NCI-H2196 (cell line): Measurements from ENCODE around the gene SOX13.
"Not testable (repeated sequence)": the region's sequence is repeated elsewhere in the genome, so short reads cannot be mapped to it uniquely, and the experiment has no call there.

Experiments
- DNase-seq: peaks from one replicate; lab custom pipeline; 2025; ENCODE audit not compliant: unreplicated experiment; lab: John Stamatoyannopoulos, UW

SOX13 gene

DNA sequence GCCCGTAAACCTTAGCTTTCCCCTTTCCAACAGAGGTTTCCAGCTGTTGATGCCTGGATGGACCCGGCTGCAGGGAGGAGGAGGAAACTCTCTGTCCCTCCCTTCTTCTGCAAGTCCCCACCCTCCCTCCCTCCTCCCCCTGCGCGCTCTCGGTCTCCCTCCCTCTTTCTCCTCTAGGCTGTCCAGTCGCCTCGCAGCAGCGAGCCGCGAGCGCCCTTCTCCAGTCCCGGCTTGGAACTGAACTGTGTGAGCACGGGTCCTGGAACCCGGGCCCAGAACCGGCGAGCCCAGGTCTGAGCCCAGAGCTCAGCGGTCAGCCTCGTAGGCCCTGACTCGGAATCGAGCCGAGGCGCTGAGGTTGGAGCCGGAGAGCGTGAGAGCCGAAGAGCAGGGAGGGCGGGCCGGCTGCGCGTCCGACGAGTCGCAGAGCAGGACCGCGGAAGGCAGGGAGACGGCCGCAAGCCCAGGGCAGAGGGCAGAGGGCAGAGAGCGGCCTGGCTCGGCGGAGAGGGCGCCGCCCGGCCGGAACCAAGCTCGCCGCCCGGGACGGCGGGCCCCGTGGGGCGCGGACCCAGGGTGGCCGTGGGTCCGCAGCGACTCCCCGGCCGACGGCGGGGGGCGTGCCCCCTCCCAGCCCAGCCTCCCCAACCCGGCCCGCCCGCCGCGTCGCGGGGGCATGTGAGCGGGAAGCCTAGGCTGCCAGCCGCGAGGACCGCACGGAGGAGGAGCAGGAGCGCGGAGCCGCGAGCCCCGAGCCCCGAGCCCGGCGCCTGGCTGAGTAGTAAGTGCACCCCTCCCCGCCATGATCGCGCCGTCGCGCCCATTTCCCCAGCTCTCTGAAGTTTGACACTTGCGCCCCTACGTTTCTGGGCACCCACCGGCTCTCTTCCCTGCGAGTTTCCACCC, at the start of gene SOX13:
Gene SOX13, plus strand, starts transcription at position 185 of the 906 bp plus-strand sequence. CDS start 39,801 bp downstream, outside the sequence.
- DNase-seq, result peak; percentile 85

DNA sequence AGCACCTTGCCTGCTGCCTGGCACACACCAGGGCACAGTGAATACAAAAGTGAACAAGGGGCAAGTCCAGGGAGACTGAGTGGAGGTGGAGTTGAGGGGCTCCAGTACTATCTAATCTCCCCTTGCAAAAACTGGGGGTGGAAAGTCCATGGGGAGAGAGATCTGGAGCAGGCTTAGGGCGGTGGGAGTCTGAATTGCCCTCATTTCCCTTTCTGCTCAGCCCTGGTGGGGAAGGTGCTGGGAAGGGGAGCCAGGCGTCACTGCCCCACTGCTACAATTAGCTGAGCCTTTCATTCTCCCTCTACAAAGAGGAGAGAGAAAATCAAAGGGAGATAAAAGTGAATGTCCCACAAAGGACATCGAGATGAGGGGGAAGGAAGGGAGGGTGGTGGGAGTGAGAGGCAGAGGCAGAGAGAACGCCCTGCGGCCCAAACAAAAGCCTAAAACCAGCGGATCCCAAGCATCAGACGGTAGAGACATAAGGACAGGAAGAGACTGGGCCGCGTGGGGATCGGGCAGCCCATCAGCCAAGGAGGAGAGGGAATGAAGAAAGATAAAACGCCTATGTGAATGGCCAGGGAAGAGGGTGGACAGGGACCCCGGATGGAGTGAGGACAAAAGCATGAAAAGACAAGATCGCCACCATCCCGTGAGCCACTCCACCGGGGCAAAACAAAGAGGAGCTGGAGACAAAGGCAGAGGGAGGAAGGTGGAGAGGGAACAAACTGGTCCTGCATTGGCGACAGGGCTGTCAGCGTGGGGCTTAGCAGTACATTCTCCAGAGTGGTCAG, 46.8 kb upstream of the SOX13 start:
- no peak for DNase-seq

DNA sequence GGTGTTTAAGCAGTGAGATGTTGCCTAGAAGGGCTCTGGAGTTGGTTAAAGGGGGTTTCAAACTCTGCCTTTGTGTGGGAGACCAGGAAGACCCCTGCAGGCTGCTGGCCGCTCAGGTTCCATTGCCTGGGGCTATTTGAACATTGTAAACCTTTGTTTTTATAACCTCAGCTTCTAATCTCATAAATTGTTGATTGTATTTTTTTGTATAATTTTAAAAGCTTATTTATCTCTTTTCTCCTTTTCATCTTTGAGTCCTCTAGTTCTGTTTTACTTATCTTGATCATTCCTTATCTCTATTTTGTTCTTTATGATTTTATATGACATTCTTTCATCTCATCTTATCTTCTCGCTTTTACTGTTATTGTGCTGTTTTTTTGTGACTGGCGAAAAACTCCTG, 45.5 kb upstream of the SOX13 start:
- no peak for DNase-seq

DNA sequence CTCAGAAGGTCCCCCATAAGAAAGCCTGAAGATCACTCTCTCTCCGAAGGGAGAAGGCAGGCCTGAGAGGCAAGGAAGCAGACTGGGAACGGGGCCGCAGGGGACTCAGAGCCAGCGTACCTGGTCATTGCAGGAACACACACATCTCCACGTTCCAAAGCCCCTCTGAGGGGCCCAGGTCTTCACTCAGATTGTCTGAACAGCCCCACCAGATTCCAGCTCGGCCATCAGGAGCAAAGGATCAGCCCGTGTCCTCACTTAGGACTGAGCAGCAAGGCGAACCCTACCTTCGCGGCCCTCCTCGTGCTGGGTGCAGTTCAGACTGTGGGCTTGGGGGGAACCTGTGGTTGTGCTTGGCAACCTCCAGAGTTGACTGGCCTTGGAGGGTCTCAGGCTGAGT, 43.9 kb upstream of the SOX13 start:
- no peak for DNase-seq

DNA sequence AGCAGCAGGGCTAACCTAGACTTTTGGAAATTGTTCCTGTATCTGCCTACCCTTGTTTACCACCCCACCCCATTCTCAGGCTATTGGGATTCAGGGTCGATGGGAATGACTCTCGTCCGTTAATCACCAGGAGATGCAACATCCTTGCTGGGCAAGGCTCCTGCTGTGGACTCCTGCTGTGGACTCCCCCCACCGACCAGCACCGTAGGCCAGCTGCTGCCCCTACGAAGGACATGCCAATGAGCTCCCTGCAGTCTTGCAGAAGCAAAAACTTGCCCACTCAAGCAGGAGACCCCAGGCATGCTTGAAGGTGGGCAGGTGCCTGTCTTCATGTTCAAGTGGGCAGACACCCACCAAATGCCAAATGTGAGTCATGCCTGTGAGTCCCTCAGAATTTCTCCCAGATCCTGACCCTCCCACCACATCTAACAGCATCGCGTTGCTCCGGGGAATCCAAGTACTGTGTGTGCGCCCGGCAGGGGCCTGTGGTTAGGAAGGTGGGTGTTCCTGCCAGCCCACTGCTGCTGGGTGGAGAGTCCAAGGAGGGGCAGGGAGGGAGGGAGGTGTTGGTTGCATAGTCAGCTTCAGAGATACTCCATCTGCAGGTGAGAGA, 41.7 kb upstream of the SOX13 start:
- no peak for DNase-seq

DNA sequence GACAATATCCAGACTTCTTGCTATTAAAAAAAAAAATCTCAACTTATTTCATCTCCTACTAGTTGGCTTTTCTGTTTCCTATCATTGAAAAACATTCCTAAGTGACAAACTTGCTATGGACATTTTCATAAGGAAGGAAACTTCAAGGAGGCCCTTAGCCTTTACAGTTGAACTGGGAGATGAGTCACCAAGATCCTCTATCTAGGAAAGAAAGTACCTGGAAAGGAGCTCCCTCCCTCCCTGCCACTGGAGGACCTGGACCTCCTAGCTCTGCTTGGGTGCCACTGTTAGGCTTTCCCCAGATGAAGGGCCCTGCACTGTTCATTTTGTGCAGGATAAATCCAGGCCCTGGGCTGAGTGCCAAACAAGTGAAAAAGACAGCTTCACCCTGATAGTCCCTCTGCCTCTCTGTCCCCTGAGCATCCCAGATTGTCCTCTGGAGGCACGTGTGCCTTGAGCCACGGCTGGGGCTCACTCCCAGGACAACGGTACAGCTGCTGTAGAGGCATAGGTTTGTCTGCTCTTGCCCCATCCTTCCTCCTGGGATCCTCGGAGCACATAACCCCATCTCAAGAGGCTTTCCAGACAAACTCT, 40.2 kb upstream of the SOX13 start:
- no peak for DNase-seq

DNA sequence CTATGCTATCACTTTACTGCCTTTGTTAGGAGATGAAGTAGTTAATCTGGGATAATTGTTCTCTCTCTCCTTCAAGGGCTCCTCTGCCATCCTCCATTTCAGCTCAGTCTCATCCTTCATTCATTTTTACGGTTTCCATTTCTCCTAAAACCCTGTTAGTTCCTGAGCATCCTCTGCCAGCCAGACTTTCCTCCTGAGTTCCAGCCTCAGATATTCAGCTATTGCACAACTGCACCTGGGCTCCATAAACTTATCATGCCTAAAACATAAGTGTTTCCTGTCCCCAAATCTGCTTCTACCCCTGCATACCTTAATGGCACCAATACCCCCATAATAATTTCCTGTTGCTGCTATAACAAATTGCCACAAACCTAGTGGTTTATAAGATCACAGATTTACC, 39.6 kb upstream of the SOX13 start:
- DNase-seq, result no peak

DNA sequence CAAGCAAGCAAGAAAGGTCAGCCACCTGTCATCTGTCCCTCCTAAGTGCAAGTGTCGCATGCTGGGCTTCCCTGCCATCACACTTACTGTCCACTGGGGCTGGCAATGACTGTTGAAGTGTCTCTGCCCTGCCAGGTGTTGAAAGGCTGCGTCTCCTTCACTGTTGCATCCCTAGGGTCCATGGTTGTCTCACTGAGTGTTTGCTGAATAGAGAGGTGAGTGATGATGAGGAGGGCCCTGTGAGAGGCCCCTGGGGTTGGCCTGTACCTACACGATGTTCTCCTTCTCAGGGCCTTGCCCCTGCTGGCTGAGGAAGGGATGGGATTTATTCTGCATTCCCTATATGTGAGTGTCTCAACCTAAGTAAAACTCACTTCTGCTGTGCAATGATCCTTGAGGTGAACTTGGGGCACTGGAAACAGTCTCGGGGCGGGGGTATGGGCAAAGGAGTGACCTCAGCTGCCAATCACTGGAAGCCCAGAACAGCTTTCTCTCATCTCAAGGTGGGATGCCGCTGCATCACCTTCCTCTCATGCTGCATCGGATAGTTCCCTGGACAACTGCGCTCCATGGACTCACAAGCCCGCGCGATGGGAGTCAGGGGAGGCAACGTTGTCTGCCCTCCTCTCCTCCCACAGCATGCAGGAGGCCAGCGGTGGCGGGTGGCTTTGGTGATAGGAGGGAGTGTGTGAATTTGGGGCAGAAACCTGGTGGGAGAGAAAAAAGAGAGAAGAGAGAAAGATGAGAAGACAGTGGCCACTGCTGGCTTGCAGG, 35.8 kb upstream of the SOX13 start:
- no peak for DNase-seq

DNA sequence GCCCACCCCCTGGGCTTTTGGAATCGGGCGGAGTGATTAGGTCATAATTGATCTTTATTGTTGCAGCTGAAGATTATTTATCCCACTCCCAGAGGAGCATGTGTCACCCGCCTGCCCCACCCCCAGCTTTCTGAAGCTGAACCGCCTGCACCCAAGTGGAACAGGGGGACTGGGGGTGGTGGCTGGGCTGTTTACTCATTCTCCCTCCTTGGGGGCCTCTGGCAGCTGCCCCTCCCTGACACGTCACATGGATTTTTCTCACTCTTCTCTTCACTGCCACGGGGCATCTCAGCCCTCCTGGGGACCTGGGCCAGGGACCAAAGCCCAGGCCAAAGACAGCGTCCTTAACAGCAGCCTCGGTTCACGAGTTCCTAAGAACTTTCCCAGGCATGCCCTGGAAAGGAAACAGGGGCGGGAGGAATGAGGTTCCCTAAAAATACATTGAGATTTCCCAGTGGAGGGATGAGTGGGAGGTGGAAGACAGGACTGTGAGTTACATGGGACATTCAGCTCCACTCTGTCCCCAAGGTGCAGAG, 31.6 kb upstream of the SOX13 start:
- no peak for DNase-seq

DNA sequence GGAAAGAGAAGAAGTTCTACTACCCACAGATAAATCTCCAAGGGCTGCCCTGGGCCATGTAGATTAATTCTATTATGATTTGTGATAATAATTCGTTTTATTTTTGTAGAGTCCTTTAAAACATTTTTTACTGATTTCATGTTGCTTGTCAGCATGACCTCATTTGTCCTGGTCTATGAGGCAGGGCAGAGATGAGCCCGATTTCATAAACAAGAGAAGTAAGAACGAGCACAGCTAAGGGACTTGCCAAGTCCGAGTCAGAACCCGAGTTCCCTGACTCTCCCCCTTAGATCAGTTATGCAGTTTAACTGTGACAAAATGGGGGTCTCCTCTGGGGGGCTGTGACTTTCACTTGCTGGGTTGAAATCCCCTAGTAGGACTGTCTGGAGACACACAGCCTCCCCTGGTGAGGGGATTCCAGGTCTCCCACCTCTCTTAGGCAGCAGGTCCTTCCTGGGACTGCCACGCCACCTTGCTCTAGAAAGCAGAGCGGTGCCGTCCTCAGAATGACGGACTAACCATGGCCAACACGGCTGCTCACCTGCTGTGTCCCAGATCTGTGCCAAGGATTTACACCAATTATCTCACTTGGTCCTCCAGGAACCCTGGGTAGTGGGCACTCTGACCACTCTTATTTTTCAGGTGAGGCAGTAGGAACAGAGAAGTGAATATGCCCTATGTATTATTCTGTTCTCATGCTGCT, 31.0 kb upstream of the SOX13 start:
- DNase-seq, result no peak

DNA sequence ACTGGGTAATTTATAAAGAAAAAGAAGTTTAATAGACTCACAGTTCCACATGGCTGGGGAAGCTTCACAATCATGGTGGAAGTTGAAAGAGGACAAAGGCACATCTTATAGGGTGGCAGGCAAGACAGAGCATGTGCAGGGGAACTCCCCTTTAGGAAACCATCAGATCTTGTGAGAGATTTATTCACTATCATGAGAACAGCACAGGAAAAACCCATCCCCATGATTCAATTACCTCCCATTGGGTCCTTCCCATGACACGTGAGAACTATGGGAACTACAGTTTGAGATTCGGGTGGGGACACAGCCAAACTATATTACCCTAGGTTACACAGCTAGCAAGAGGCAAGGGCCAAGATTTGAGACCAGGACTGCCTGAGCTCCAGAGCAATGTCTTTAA, 30.4 kb upstream of the SOX13 start:
- DNase-seq, result no peak

DNA sequence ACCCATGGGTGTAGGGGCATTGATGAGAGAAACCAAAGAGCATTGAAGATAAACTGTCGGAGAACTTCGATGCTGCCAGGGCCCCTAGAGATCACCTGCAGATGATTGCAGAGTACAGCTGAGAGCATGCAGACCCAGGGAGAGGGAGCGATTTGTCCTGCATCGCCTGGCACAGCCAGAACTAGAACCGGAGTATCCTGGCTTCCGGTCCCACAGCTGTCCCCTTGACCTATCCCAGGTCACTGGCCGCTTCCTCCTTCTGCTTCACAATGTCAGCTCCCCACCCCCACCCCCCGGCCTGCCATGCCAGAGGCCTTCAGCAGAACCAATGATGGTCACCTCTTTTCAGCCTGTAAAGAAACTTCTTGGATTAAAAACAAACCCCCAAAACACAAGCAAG, 29.2 kb upstream of the SOX13 start:
- no peak for DNase-seq

DNA sequence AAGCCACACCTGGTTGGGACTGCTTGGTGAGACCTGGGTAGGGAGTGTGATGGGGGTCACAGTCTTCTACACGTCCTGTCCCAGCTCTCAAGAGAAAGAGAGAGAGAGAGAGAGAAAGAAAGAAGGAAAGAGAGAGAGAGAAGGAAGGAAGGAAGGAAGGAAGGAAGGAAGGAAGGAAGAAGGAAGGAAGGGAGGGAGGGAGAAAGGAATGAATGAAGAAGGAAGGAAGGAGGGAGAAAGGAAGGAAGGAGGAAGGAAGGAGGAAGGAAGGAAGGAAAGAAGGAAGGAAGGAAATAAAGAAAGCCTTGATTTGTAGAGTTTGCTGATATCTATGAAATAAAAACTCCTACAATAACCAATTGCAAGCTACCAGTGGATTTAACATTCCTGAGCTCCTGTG, 28.5 kb upstream of the SOX13 start:
- DNase-seq, result no peak

DNA sequence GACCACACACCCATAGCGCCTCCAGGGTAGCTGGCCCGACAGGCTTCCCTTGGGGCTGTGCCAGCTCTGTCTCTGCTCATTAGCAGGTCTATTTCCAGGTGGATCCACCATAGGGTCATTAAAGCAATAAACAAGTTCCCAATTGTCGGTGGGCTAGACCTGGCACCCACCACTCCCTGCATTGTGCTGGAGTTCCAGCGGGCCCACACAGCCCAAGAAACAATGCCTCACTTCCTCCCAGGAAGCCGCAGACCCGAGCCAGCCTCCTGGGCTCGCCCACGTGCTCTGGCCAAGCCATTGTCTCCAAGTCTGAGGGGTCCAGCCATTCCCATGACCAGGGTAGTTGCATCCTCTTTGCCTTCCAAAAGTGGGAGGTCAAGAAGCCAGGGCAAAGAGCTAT, 27.5 kb upstream of the SOX13 start:
- DNase-seq, result no peak

DNA sequence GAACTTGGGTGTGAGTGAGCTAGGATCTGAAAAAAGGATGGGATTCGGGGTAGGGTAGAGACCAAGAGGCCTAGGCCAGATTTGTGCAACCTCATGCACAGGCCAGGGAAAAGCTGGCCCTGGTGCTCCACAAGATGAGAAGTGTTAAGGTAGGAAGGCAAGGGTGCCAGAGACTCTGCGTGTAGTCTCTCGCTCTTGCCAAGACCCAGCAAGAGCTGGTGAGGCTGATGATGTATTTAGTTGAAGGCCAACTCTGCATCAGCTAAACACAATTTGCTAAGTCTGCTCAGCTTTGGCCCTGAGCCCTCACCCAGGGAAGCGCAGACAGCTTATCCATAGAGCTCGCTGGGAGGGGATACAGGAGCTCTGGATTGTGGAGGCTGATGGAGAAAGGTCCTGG, 26.6 kb upstream of the SOX13 start:
- DNase-seq, result no peak

DNA sequence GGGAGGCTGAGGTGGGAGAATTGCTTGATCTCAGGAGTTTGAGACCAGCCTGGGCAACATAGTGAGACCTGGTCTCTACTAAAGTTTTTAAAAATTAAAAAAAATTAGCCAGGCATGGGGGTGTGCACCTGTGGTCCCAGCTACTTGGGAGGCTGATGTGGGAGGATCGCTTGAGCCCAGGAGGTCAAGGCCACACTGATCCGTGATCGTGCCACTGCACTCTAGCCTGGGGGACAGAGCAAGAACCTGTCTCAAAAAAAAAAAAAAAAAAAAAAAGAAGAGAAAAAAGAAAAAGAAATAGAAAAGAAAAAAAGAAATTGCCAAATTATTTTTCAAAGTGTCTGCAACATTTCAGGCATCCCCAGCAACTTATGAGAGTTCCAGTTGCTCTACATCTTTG, 24.1 kb upstream of the SOX13 start:
- not testable (repeated sequence) for DNase-seq

DNA sequence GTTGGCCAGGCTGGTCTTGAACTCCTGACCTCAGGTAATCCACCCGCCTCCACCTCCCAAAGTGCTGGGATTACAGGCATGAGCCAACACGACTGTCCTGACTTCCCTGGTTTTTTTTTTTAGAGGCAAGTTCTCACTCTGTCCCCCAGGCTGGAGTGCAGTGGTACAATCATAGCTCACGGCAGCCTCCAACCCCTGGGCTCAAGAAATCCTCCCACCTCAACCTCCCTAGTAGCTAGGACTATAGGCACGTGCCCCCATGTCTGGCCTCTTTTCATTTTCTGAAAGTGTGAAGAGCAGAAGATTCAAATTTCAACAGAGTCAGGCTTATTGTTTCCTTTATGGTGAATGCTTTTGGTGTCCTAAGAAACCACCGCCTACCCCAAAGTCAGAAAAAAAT, 21.7 kb upstream of the SOX13 start:
- DNase-seq, result no peak

DNA sequence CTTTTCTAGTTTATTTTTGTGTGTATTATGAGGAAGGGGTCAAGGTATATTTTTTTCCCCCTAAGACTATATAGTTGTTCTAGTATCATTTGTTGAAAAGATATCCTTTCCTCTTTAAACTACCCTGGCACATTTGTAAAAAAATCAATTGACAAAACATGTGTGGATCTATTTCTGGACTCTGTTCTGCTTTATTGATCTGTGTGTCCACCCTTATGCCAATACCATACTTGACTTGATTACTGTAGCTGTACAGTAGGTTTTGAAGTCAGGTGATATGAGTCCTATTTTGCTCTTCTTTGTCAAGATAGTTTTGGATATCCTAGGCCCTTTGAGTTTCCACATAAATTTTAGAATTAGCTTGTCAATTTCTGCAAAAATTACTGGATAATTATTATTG, 21.2 kb upstream of the SOX13 start:
- no peak for DNase-seq

DNA sequence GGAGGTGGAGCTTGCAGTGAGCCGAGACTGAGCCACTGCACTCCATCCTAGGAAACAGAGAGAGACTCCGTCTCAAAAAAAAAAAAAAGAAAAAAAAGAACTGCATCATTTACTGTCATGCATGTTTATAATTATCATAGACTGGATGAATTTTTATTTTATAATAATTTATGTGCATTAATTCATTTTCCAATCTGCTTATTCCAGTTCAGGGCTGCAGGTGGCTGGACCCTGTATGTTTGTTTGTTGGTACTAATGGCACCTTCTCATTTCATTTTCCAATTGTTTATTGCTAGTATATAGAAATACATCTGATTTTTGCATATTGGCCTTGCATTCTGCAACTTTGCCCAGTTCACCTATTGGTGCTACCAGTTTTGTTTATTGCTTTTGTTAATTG, 19.0 kb upstream of the SOX13 start:
- DNase-seq, result no peak

DNA sequence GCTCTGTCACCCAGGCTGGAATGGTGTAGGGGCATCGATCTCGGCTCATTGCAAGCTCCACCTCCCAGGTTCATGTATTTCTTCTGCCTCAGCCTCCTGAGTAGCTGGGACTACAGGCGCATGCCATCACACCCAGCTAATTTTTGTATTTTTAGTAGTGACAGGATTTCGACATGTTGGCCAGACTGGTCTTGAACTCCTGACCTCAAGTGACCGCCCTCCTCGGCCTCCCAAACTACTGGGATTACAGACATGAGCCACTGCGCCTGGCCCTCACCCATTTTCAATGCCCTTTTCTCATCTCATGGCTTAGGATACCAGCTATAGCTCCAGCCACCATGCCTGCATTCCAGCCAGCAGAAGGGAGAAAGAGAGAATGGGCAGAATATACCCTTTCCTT, 12.9 kb upstream of the SOX13 start:
- no peak for DNase-seq
